Tibial artery (tissue), 4 donors: ENCODE results near the gene STAB2.

Experiments
- DNase-seq, 2 donors: peaks; one replicate each; pipeline ENCODE4 v3.0.0-alpha.2; 2019
- H3K27ac ChIP-seq, 2 donors: fragments of 200-600 bp; sonication (generic) in 1 of 2; 1 replicate in 1 of 2; 2 replicates in 1 of 2; pipeline ENCODE4 v1.5.1; 2018 to 2019; ENCODE audit warnings: mild to moderate bottlenecking in 1 of 2
- H3K27me3 ChIP-seq, 2 donors: fragments of 200-600 bp; sonication (generic) in 1 of 2; one replicate each; pipeline versions ENCODE4 v1.5.1 to v1.6.0; 2016 to 2019
- H3K36me3 ChIP-seq, 3 donors: fragments of 200-600 bp; sonication (generic) in 2 of 3; one replicate each; pipeline ENCODE4 v1.5.1; 2016 to 2019; ENCODE audit warnings: mild to moderate bottlenecking in 2 of 3
- H3K4me1 ChIP-seq, 4 donors: fragments of 200-600 bp; sonication (generic) in 2 of 4; 1 replicate in 3 of 4; 2 replicates in 1 of 4; pipeline ENCODE4 v1.5.1; 2016 to 2019
- H3K4me3 ChIP-seq, 2 donors: fragments of 200-600 bp; sonication (generic) in 1 of 2; 1 replicate in 1 of 2; 2 replicates in 1 of 2; pipeline ENCODE4 v1.5.1; 2018 to 2019; ENCODE audit warnings: mild to moderate bottlenecking in 2 of 2
- H3K9me3 ChIP-seq, 3 donors: fragments of 200-600 bp; sonication (generic) in 1 of 3; one replicate each; pipeline ENCODE4 v1.5.1; 2016 to 2019
- CTCF ChIP-seq, 2 experiments: fragments of 200-600 bp in 1 of 2; fragments of 450-650 bp in 1 of 2; IDR thresholded peaks; one replicate each; pipeline ENCODE4 v1.5.1; 2017 to 2019; ENCODE audit warnings: antibody characterized with exemption in 2 of 2, mild to moderate bottlenecking in 1 of 2, moderate library complexity in 1 of 2
- intact Hi-C: fragments of 100-400 bp; cut with DNase I; formaldehyde crosslinking; loops from one replicate; pipeline ENCODE4 v1.15.0; 2023; ENCODE audit warnings: low total_unique reads

Gene STAB2

GRCh38 chr12:103583008-103583407, 4.1 kb upstream of the STAB2 start:
- H3K27ac ChIP-seq = no peak overlapping the region

GRCh38 chr12:103586132-103586531, 941 bp upstream of the STAB2 start:
- DNase-seq = no peak
- Histone ChIP-seq H3K27me3 (no peaks in the 10 kb centered on the region), H3K36me3 (no peaks in the 10 kb centered on the region), H3K4me1 (no peaks in the 10 kb centered on the region), H3K4me3 (no peak overlapping the region), H3K9me3 (no peaks in the 10 kb centered on the region), H3K27ac (no peak overlapping the region)
- intact Hi-C loops = no loop called here
- no peak for TF ChIP-seq CTCF (IDR thresholded peaks at IDR 0.05)

More at GRCh38 chr12:103583008-103583407, 4.1 kb upstream of the STAB2 start:
- Histone ChIP-seq H3K27me3 (peaks cover 0 to 7% of the 10 kb centered on the region in 2 donors), H3K4me1 (no peaks in the 10 kb centered on the region), H3K4me3 (no peak overlapping the region), H3K9me3 (no peaks in the 10 kb centered on the region), H3K36me3 (no peaks in the 10 kb centered on the region)
- DNase-seq = no peak
- no peak for TF ChIP-seq CTCF (IDR thresholded peaks at IDR 0.05)
- intact Hi-C loops = no loop called here

- intact Hi-C loops = no loop called here
- Histone ChIP-seq H3K4me3 (no peak overlapping the region), H3K27me3 (no peaks in the 10 kb centered on the region), H3K4me1 (no peaks in the 10 kb centered on the region), H3K36me3 (no peaks in the 10 kb centered on the region), H3K27ac (no peak overlapping the region), H3K9me3 (no peaks in the 10 kb centered on the region)
- TF ChIP-seq CTCF (IDR thresholded peaks at IDR 0.05) = no peak
- DNase-seq = no peak
Observed at GRCh38 chr12:103588680-103589079, 1.6 kb downstream of the STAB2 start.

GRCh38 chr12:103589517-103589916, 2.4 kb downstream of the STAB2 start:
- no peak for TF ChIP-seq CTCF (IDR thresholded peaks at IDR 0.05)
- no peak overlapping the region for H3K4me3 ChIP-seq
- intact Hi-C loops = no loop called here
- H3K4me1 ChIP-seq = no peaks in the 10 kb centered on the region
- H3K9me3 ChIP-seq = no peaks in the 10 kb centered on the region
- H3K27me3 ChIP-seq = no peaks in the 10 kb centered on the region
- H3K27ac ChIP-seq = no peak overlapping the region
- H3K36me3 ChIP-seq = no peaks in the 10 kb centered on the region
- DNase-seq = no peak

- no peak for TF ChIP-seq CTCF (IDR thresholded peaks at IDR 0.05)
- Histone ChIP-seq H3K27me3 (no peaks in the 10 kb centered on the region), H3K27ac (no peak overlapping the region), H3K4me3 (no peak overlapping the region), H3K4me1 (no peaks in the 10 kb centered on the region), H3K9me3 (no peaks in the 10 kb centered on the region), H3K36me3 (no peaks in the 10 kb centered on the region)
- intact Hi-C loops = no loop called here
- DNase-seq = no peak
Observed at GRCh38 chr12:103590271-103590670, 3.2 kb downstream of the STAB2 start.

GRCh38 chr12:103596981-103597380, 9.9 kb downstream of the STAB2 start:
- intact Hi-C loops = no loop called here
- Histone ChIP-seq H3K27me3 (no peaks in the 10 kb centered on the region), H3K27ac (no peak overlapping the region), H3K4me1 (no peaks in the 10 kb centered on the region), H3K4me3 (no peak overlapping the region), H3K36me3 (no peaks in the 10 kb centered on the region), H3K9me3 (no peaks in the 10 kb centered on the region)
- DNase-seq = no peak
- TF ChIP-seq CTCF (IDR thresholded peaks at IDR 0.05) = no peak
